SK-N-MC (cell line): ENCODE data around the gene MTREX.

ENCODE experiments used
- DNase-seq: peaks from one replicate; pipeline ENCODE4 v3.0.0-alpha.2; 2011; ENCODE audit warnings: low read depth, low spot score
- H3K27ac ChIP-seq: fragments of 200-600 bp; sonication (generic); 2 replicates; pipeline ENCODE4 v1.5.1; 2016; ENCODE audit warnings: mixed run types
- H3K36me3 ChIP-seq: fragments of 200-600 bp; sonication (generic); 2 replicates; pipeline ENCODE4 v1.6.1; 2017; ENCODE audit warnings: antibody characterized with exemption, low read length, mixed read lengths; ENCODE audit not compliant: insufficient read depth
- H3K4me3 ChIP-seq: fragments of 200-600 bp; sonication (generic); 2 replicates; pipeline ENCODE4 v1.5.1; 2016
- H3K9ac ChIP-seq: fragments of 200-600 bp; sonication (generic); 2 replicates; pipeline ENCODE4 v1.8.0; 2017; ENCODE audit warnings: mixed run types, mixed read lengths; ENCODE audit not compliant: insufficient read length
- H3K9me3 ChIP-seq: fragments of 200-600 bp; sonication (generic); 2 replicates; pipeline ENCODE4 v1.6.1; 2017; ENCODE audit warnings: low read depth, mild to moderate bottlenecking, antibody characterized with exemption, low read length, moderate library complexity, mixed read lengths
- EZH2 ChIP-seq: fragments of 200-600 bp; sonication (generic); IDR thresholded peaks from one replicate; pipeline ENCODE4 v1.6.1; 2017; ENCODE audit warnings: antibody characterized with exemption
- FOXP2 ChIP-seq: optimal IDR thresholded peaks from 2 replicates; pipeline ENCODE3; 2011; ENCODE audit warnings: mild to moderate bottlenecking, moderate library complexity; ENCODE audit not compliant: insufficient read depth; ENCODE audit errors: extremely low read length, control extremely low read depth
- POLR2AphosphoS5 ChIP-seq: IDR thresholded peaks from 2 replicates; pipeline ENCODE4 v1.6.1; 2012; ENCODE audit warnings: mild to moderate bottlenecking, low read depth, low read length, borderline replicate concordance

The MTREX gene

DNA sequence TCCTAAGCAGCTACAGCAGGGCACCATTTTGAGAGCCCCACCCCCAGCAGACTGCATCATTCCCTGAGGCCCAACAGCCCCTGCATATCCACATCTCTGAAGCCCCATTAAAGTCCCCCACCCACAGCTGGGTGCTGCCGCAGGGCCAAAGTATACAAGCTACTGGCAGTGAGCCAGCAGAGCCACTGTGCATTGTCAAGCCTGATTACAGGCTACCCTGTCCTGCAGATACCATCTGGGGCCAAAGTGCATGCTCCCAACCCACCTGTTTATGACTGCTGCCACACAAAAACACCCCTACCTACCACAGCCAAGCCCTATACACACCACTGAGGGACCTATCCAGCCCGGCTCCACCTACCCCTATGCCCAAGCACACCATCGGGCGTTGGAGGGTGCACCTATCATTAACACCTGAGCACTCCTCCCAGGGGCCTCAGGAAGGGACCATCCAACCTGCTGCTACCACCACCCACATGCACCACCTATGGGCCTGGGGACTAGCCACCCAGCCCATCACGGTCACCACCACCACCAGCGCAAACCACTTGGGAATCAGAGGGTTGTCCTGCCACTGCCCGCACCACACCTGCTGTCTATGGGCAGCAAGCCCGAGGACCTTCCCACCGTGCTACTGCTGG lies 121.9 kb downstream of the MTREX start:
- DNase-seq, result no peak

GRCh38 chr5:55432549-55432948 lies 124.8 kb downstream of the MTREX start:
- Histone ChIP-seq H3K9ac (no peak overlapping the region), H3K27ac (no peak overlapping the region), H3K36me3 (peaks cover 45% of the 10 kb centered on the region), H3K9me3 (peaks cover 19% of the 10 kb centered on the region), H3K4me3 (no peak overlapping the region)
- DNase-seq, result no peak
- no peak for TF ChIP-seq FOXP2
- no peak for TF ChIP-seq EZH2
- no peak for TF ChIP-seq POLR2AphosphoS5

More for the DNA sequence above, 121.9 kb downstream of the MTREX start:
- peaks cover 70% of the 10 kb centered on the region for H3K36me3 ChIP-seq
- TF ChIP-seq FOXP2 (no peak), EZH2 (no peak)
- peaks cover 17% of the 10 kb centered on the region for H3K9me3 ChIP-seq
- no peak overlapping the region for H3K4me3 ChIP-seq
- no peak overlapping the region for H3K9ac ChIP-seq
- H3K27ac ChIP-seq, result no peak overlapping the region

GRCh38 chr5:55437452-55437851 lies 129.7 kb downstream of the MTREX start:
- Histone ChIP-seq H3K27ac (peak overlapping the region; percentile 98), H3K9ac (no peak overlapping the region), H3K4me3 (no peak overlapping the region), H3K9me3 (0 out of 2 replicates have a peak, but pooled peaks cover 2% of the 10 kb centered on the region), H3K36me3 (peaks cover 3% of the 10 kb centered on the region; the same call in 1 of the 2 replicates)
- TF ChIP-seq POLR2AphosphoS5 (no peak), FOXP2 (no peak), EZH2 (no peak)
- DNase-seq, result no peak

DNA sequence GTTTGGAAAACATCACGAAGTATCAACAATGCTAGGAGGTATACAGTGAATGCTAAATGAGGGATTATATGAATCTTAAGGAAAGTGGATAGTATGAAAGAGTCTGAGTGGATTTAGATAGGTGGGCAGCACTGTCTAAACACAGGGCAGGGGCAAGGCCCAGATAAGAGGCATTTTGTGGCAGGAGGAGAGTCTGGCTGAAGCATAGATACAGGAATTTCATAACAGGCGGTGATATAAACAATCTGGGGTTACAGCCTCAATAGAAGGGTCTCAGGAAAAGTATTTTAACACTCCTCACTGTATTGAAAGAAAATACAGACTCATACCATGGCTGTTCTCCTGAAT lies 130.0 kb downstream of the MTREX start:
- 0 out of 2 replicates have a peak, but pooled peaks cover 2% of the 10 kb centered on the region for H3K9me3 ChIP-seq
- no peak overlapping the region for H3K9ac ChIP-seq
- H3K36me3 ChIP-seq, result peaks cover 3% of the 10 kb centered on the region; the same call in 1 of the 2 replicates
- peak overlapping the region; percentile 98 for H3K27ac ChIP-seq
- TF ChIP-seq FOXP2, result no peak
- TF ChIP-seq EZH2, result no peak
- no peak; the same call in 1 of the 2 replicates for TF ChIP-seq POLR2AphosphoS5
- no peak for DNase-seq
- H3K4me3 ChIP-seq, result peak overlapping the region; percentile 17

- no peak for DNase-seq
- TF ChIP-seq FOXP2 (no peak), POLR2AphosphoS5 (no peak), EZH2 (no peak)
- Histone ChIP-seq H3K9me3 (0 out of 2 replicates have a peak, but pooled peaks cover 2% of the 10 kb centered on the region), H3K27ac (peak overlapping the region; percentile 98), H3K9ac (peak overlapping the region; percentile 64), H3K36me3 (peaks cover 3% of the 10 kb centered on the region; the same call in 1 of the 2 replicates), H3K4me3 (no peak overlapping the region)
Observed at GRCh38 chr5:55438998-55439397, 131.2 kb downstream of the MTREX start.

GRCh38 chr5:55440188-55440646 lies 132.4 kb downstream of the MTREX start:
- Histone ChIP-seq H3K27ac (peak overlapping the region; percentile 98), H3K9ac (peak overlapping the region; percentile 64), H3K4me3 (peak overlapping the region; percentile 58), H3K9me3 (0 out of 2 replicates have a peak, but pooled peaks cover 2% of the 10 kb centered on the region), H3K36me3 (peaks cover 3% of the 10 kb centered on the region; the same call in 1 of the 2 replicates)
- peak; percentile 61 for DNase-seq
- TF ChIP-seq EZH2 (no peak), FOXP2 (no peak), POLR2AphosphoS5 (no peak)

DNA sequence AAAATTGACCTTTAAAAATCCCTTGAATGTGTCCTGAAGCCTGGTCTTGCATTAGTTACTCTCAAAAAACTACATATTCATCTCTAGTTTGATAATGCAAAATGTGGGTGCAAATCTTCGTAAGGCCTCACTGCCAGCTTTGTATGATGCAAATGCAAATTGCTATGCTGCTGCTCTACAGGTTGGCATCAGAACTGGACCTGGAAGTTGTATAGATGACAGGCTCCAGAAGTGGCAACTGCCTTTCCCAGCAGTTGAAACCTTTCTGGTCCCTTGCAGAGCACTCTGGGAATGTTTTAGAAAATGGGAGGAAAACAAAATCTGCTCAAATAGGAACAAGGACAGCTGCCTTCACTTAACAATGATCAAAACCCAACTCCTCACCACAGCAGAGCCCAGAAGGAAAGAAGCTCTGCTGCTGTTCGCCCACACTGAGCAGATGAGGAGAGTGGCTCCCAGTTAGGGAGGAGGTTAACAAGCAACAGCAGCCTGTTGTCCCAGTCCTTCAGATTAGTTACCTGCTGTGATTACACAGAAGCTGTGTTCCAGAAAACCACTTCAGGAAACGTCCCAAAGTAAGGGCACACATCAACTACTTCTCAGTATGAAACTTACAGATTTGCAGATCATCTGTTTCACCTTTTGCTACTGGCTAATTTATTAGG lies 133.4 kb downstream of the MTREX start:
- Histone ChIP-seq H3K27ac (peak overlapping the region; percentile 98), H3K4me3 (no peak overlapping the region), H3K9ac (no peak overlapping the region), H3K36me3 (peaks cover 3% of the 10 kb centered on the region; the same call in 1 of the 2 replicates), H3K9me3 (no peaks in the 10 kb centered on the region)
- TF ChIP-seq EZH2, result no peak
- 0 out of 2 replicates have a peak, but pooled peaks have one; percentile 9 for TF ChIP-seq POLR2AphosphoS5
- peak; percentile 75 for TF ChIP-seq FOXP2
- no peak for DNase-seq

GRCh38 chr5:55441954-55442353 lies 134.2 kb downstream of the MTREX start:
- Histone ChIP-seq H3K27ac (peak overlapping the region; percentile 98), H3K36me3 (no peaks in the 10 kb centered on the region), H3K9ac (no peak overlapping the region), H3K4me3 (no peak overlapping the region), H3K9me3 (no peaks in the 10 kb centered on the region)
- no peak for DNase-seq
- TF ChIP-seq EZH2, result no peak
- no peak for TF ChIP-seq FOXP2
- TF ChIP-seq POLR2AphosphoS5, result no peak

GRCh38 chr5:55445791-55446190 lies 138.0 kb downstream of the MTREX start:
- no peak for DNase-seq
- no peaks in the 10 kb centered on the region for H3K9me3 ChIP-seq
- H3K36me3 ChIP-seq, result no peaks in the 10 kb centered on the region
- no peak overlapping the region for H3K9ac ChIP-seq
- no peak for TF ChIP-seq FOXP2
- no peak for TF ChIP-seq EZH2
- TF ChIP-seq POLR2AphosphoS5, result no peak
- no peak overlapping the region for H3K4me3 ChIP-seq
- no peak overlapping the region for H3K27ac ChIP-seq
